GM19468 (cell line): ENCODE data around the gene RIN2.

ENCODE experiments used
- ATAC-seq: cut with Tn5 transposase; IDR thresholded peaks from one replicate; pipeline ENCODE4 v1.9.1; 2021; ENCODE audit warnings: mild to moderate bottlenecking, moderate library complexity, moderate number of reproducible peaks; ENCODE audit not compliant: unreplicated experiment; ENCODE audit errors: extremely low read depth

The RIN2 gene, protein sequence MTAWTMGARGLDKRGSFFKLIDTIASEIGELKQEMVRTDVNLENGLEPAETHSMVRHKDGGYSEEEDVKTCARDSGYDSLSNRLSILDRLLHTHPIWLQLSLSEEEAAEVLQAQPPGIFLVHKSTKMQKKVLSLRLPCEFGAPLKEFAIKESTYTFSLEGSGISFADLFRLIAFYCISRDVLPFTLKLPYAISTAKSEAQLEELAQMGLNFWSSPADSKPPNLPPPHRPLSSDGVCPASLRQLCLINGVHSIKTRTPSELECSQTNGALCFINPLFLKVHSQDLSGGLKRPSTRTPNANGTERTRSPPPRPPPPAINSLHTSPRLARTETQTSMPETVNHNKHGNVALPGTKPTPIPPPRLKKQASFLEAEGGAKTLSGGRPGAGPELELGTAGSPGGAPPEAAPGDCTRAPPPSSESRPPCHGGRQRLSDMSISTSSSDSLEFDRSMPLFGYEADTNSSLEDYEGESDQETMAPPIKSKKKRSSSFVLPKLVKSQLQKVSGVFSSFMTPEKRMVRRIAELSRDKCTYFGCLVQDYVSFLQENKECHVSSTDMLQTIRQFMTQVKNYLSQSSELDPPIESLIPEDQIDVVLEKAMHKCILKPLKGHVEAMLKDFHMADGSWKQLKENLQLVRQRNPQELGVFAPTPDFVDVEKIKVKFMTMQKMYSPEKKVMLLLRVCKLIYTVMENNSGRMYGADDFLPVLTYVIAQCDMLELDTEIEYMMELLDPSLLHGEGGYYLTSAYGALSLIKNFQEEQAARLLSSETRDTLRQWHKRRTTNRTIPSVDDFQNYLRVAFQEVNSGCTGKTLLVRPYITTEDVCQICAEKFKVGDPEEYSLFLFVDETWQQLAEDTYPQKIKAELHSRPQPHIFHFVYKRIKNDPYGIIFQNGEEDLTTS

DNA sequence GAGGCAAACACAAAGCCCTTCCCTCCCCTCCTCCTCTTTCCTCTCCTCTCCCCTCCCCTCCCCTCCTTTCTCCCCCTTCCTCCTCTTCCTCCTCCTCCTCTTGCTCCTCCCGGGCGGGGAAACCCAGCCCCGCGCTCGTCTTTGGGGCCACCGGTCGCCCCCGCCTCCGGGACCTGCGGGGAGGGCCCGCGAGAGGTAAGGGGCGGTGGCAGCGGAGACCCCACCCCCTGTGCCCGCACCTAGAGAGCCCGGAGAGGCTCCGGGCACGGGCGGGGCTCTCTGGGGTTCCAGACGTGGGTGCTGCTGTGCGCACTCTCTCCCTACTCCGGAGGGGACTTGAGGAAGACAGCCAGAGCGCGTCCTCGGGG lies at the start of gene RIN2:
TSS of gene RIN2 (plus strand) at position 126 of the 368 bp plus-strand sequence. CDS start 131,344 bp downstream, outside the sequence.
- no peak for ATAC-seq

DNA sequence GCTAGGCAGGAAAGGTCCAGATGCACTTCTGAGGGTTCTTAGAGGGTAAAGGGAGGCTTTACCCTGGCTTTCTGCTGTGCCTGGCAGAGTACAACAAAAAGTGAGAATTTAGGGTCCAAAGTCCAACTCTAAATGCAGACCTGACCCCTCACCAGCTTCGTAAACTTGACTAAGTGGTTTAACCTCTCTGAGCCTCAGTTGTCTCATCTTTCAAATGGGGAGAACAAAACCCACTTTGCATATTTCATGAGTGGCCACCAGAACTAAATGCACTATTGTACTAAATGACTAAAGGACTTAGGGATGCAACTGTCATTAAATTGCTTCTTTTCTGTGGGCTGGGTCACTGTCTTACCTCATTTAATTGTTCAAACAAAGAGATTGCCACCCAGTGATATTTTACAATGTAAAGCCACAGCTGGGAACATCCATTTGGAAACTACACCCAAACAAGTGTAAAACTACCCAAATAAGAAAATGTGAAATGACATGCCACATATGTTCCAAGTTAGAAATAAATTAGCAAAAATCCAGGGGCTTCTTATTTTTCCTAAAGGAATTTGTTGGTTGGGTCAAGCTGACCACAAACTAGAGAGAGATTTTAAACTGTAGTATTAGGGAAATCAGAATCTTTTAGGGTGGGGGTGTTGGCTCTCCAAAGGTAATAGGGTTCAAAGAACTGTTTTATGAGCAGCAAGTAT lies 48.3 kb upstream of the RIN2 start:
- ATAC-seq, result no peak

DNA sequence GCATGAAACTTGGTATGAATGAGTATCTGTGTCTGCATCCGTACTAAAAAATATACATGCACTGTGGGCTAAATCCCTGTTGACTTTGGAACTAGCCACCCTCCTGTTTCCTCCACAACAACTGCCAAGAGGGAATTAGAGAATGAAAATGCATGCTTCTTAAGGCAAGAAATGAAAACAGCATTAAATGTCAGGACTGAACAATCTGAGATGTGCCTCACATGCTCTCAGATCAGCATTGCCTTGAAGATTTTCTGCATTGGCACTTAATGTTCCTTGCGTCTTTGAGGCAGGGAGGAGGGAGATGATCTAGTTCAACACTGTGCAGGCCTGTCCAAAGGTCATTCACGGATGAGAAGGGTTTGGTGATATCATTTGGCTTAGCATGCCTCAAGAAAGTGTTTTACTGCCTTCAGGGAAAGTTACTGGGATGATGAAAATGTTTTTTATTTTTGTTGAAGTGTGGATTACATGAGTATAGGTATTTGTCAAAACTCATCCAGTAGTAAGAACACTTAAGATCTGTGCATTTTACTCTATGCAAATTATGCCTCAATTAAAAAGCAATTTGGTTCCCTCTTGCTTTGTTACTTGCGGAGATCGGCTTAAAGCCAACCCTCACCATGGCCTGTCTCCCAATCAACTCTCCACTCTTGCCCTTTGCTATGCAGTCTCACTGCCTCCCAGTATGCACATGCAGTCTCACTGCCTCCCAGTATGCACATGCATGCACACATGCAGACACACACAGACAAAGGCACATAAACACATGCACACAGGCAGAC lies 47.5 kb upstream of the RIN2 start:
- no peak for ATAC-seq

DNA sequence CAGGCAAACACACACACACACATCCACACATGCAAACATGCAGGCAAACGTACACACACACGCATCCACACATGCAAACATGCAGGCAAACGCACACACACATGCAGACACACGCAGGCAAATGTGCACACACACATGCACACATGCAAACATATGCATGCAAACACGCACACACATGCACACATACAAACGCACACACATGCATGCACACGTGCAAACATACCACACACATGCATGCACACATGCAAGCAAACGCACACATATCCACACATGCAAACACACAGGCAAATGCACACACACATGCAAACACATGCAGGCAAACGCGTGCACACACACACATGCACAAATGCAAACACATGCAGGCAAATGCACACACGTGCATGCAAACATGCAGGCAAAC lies 46.9 kb upstream of the RIN2 start:
- ATAC-seq, result no peak

DNA sequence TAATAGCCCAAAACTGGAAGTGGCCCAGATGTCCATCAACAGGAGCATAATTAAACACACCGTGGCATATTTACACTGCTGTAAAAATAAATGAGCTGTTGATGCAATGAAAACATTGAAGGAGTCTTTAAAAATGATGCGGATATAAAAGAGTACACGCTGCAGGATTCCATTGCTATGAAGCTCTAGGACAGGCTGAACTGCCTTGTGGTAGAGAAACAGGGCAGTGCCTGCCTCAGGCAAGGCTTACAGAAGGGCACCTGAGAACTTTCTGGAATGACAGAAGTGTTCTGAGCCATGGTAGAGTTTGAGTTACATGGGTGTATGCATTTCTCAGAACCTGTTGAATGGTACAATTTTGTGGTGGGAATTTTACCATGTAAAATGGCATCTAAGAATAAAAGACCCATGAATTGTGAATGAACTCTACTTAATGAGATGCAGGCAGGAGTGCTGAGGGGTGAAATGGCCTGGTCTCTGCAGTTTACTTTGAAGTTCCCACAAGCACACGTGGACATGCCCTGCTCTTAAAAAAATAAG lies 45.3 kb upstream of the RIN2 start:
- no peak for ATAC-seq

DNA sequence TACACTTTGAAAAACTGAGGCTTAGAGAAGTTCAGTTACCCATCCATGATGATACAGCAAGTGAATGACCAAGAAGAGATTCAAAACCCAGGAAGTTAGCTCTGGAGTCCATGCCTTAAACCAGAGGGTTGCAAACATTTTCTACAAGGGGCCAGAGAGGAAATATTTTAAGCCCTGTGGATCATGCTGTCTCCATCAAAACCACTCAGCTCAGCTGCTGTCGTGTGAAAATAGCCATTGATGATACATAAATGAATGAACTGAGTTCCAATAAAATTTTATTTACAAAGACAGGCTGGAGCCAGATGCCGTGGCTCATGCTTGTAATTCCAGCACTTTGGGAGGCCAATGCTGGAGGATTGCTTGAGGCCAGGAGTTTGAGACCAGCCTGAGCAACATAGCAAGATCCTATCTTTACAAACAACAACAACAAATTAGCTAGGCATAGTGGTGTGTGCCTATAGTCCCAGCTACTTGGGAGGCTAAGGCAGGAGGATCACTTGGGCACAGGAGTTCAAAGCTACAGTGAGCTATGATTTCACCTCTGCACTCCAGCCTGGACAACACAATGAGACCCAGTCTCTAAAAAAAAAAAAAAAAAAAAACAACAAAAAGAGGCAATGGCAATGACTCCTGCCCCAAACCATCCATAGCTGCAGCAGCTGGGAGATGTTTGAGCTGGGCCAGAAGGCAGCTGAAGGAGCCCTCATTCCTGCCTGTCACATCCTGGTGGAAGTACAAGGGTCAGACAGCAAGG lies 44.1 kb upstream of the RIN2 start:
- ATAC-seq, result no peak

DNA sequence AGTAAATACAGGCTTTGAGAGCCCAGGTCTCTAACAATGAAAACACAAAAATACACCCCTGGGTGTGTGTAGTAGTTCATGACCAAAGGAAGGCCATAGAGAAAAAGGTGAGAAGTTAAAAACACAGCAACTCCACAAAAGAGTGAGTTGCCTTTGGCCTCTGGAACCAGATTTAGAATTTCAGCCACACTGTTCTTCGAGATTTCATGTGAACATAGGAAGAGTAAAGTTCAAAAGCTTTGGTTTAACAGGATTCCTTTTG lies 43.5 kb upstream of the RIN2 start:
- ATAC-seq, result no peak

DNA sequence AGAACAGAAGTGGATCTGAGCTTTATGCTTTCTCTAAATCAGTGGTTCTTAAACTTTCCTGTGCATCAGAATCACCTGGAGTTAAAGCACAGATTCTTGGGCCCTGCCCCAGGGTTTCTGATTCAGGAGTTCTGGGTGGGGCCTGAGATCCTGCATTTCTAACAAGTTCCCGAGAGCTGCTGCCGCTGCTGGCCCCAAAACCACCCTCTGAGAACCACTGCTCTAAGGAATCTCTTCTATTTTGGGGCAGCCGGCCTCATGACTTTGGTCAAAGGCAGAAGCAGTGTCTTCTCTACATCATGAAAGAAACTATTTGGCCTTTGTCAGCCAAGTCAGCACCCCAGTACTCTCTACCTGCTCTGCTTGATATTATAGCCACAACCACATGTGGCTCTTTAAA lies 42.1 kb upstream of the RIN2 start:
- no peak for ATAC-seq

DNA sequence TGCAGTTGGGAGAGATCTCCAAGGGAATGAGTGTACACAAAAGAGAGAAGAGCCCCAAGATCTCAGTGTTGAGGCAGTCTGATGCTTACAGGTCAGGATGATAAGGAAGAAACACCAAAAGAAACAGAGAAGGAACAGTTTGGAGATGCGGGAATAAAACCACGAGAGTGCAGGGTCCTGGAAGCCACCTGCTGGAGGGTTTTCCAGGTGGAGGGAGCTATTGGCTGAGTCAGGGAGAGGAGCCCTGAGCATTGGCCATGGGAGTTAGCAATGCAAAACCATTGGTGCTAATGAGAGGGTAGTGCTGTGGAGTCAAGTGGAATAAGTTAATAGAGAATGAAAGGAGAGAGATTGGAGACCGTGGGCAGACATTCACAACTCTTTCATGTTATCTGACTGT lies 39.2 kb upstream of the RIN2 start:
- no peak for ATAC-seq

DNA sequence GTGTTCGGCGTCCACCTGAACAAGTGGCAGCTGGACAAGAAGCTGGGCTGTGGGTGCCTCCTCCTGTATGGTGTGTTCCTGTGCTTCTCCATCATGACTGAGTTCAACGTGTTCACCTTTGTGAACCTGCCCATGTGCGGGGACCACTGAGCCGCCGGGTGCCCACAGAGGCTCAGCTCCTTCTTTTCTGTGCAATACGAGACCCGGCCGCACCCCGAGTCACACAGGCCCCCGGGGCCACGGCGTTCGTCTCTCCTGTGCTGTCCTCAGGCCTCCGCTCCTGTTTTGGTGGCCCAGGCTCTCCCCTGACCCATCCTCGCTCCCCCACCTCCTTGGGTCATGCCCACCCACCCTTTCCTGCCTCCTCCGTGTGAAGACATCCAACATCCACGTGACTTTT lies 37.1 kb upstream of the RIN2 start:
- ATAC-seq, result no peak

DNA sequence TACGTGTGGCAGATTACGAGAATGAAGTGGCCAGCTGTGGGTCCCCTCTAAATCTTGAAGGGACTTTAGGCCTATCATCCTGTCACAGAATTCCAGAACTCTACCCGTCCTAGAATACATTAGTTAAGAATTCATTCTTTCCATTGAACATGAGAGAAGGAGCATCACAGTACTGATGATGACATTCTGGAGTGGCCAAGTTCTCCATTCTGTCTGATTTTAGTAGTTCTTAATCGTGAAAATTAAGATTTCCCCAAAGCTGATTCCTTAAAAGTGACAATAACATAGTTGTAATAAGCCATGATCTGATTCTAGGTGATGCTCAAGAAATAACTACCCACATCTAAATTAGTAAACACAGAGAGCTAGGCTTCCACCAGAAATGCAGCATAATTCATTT lies 35.0 kb upstream of the RIN2 start:
- ATAC-seq, result no peak

DNA sequence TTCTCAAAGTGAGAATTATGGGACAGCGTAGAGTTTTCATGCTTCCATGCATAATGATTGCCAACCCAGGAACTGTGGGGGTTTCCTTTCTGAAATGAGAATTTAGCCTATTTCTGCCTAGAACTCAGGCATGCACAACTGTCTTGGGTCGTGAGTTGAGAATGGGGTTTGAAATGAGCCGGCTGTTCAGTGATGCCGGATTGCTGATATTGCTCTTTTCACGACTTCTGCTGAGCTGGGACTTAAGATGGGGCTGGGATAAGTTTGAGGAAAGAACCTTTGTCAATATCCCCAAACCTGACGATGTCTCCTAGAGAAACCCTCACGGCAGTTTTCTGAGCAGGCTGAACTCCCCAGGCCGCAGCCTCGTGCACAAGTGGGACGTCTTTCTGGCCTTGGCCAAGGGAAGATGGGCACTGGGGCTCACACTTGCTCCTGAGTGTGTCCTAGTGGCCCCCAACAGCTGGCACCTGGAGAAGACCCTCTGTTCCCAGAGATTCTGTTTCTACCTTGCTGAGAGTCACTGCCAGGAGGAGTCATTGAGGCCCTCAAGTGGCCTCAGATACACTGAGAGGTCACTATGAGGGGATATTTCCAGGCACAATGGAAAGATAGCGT lies 34.1 kb upstream of the RIN2 start:
- ATAC-seq, result no peak

DNA sequence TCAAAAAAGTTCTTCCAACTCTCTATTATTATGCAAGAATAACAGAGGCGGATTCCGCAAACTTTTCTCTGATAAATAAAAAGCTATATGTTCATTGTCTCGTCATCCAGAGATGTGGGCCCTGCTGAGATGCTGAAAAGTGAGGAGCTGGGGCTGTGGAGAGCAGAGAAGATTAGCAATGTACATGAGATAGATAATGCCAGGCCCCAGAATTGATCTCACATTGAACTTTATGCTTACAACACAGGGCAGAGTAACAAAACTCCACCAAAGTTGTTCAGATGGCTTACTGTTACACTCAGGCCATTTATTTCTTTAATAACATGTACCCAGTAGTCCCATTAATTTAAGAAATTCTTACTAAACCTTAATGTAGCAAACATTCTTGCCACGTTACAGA lies 32.7 kb upstream of the RIN2 start:
- no peak for ATAC-seq

DNA sequence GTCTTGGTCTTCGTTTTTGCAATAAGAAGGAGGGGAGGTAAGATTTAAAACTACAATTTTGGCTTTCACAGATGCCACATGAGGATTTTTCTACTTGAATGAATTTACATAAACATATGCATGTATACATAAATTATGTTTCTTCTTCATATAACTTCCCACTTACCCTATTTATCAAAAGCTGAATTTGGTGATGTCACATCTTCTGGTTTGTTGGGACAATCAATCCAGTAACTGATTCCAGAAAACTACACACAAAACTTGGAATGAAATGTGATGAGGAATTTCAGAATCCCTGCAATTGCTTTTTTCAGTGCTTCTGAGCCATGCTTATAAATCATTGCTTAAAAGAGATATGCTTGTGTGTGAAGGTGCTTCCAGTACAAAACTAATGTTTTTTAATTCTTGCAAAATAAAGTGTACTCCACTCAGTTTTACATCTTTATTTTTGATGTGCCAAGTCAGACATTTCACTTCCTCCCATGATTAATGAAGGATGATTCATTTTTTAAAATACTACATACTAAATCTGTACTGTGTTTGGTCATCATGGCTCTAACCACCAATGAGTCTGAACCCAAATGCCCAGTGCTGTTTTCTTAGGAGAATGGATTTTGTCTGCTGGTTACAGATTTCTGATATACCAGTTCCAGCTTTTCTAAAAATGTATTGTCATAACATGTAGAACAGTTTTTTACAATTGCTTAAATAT lies 32.1 kb upstream of the RIN2 start:
- no peak for ATAC-seq

DNA sequence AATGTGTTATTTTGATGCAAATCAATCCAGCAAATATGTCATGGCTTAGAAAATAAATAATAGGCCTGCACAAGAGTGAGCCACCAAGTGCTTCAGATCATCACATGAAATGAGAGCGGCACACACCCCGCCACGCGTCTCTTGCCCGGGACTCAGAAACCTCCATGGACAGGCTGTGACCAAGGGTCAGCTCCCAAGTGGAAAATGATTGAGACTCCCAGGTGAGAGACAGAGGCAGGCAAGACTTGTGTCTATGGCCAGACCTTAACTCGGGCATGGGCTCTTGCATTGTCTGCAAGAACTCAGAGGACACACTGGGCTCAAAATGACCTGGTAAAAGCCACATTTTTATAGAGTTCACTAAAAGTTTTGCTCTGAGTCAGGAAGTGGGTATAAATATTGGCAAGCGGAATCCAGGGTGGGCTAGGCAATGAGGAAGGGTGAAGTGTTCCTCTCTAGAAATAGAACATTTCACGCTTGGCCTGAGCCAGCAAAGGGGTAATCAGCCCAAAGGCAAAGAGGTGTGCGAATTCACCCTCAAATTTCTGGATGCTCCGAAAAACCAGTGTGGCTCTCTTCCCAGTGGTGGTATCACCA lies 30.7 kb upstream of the RIN2 start:
- no peak for ATAC-seq

DNA sequence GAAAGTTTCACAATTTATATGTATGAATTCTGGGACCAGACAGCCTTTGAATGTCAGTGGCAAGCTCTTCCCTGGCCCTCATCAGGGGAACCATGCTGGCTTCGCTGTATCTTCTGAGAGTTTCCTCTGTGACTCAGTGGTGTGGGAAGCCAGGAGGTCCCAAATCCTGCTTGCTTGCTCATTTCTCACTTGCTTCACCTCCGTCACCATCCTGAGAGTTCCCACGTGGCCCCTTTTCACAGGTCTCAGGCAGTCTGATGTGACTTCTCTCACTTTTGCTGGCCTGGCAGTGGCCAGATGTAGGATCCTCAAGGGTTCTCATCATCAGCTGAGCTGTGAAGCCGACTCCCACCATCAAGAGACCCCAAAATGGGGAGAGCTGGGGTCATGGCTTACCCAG lies 28.4 kb upstream of the RIN2 start:
- no peak for ATAC-seq

DNA sequence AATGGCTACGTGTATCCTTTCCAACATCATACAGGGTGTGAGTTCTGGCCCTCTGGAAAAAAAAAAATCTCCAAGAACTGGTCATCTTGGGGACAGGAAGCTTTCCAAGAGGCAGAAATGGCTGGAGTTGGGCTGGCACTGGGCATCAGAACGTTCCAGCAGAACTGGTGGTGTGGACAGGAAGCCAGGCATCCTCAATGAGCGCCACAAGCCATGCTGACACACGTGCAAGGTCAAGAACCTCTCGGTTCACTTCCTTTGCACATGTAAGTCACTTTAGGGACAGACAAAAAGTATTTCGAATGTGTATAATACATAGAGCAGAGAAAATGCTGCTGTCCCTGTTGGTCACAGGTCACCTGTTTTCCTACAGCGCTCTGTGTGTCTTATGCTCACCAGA lies 27.4 kb upstream of the RIN2 start:
- no peak for ATAC-seq

DNA sequence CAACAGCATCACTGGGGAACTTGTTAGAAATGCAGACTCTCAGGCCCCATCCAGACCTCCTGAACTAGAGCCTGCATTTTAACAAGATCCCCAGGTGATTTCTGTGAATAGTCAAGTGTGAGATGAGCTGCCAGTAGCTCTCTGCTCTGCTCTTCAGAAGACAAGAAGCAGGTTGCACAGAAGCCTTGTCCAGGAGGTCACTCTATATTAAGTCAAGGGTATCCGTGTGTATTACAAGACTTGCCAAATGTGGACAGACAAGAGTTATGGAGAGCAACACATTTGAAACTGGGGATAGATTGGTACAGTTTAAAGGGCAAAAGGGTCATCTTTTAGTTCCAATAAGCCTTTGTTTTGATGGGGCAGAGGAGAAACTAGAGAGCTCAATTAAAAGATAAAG lies 23.2 kb upstream of the RIN2 start:
- ATAC-seq, result no peak
